Activated CD8-positive, alpha-beta memory T cell treated with anti-CD3 and anti-CD28 coated beads for 48 hours (primary cell): ENCODE measurements around the gene PDLIM1.

Experiments used
- DNase-seq, 3 experiments: peaks; one replicate each; pipeline ENCODE4 v3.0.0-alpha.2; 2020; ENCODE audit warnings: low read depth in 2 of 3, low spot score in 2 of 3

The PDLIM1 gene

DNA sequence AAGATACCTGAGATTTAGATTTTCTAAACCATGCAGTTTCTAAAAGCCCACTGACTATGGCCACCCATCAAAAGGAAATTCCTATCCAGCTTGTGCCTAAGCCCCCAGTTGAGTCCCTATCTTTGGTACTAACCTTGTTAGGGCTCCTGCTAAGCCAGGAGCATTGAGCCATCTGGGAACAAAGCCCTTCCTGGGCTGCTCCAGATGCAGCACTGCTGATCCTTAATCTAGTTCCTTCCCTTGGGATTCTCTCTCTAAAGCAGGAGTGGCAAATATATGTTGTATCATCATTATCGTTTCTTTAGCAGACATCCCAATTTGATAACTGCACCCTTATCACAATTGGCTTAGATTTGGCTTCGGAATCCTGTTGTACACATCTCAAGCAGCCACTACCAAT, 24.7 kb upstream of the PDLIM1 start:
- no peak for DNase-seq

DNA sequence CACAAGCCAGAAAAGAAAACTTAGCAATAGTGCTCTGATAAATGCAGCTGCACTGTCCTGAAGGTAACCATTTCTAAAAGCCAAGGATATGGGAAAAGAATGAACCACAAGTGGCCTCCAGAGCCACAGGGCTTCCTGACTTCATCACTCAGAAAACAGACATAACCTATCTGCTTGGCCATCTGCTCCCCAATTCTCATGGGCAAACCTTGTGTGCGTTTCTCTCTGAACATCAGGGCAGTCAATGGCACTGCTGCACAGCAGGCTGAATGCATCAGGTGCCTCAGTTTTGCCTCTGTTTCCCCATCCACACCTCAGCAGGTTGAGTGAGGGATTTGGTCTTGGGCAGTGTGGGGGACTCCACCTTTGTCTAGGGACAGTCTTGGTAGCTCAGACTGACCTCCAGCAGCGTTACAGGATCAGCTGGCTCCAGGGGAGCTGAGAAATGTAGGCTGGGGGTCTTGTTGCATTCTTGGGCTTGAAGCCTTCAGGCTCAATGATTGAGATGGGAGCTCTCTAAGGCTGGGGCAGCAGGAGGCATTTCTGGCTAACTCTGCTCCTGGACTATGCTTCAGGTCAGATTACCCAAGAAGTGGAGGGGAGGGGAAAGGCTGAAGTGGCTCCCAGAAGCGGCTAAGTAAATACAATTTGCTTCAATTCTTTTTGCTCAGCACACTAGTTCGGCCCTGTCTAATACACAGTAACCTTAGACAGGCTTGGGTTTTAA, 23.6 kb upstream of the PDLIM1 start:
- DNase-seq, result no peak

DNA sequence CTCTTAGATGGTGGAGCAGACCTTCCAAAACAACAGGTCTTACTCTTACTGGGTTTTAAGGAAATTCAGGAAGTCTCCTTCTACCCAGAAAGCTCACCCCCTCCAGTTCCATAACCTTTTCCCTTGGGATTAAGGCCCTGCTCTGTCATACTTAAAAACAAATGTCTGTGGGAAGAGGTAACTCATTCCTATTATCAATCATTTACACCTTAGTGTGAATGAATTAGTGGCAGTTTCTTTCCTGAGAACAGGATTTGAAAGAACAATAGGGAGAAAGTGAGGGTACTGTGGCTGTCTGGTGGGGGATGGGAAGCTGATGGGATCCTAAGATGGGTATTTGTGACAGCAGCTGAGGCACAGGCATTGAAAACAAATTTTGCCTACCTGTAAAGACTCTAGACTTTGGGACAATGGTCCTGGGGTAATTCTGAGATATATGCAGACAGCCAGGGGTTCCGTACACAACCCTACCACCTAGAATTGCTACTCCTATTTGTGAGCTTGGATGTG, 22.2 kb upstream of the PDLIM1 start:
- no peak for DNase-seq

DNA sequence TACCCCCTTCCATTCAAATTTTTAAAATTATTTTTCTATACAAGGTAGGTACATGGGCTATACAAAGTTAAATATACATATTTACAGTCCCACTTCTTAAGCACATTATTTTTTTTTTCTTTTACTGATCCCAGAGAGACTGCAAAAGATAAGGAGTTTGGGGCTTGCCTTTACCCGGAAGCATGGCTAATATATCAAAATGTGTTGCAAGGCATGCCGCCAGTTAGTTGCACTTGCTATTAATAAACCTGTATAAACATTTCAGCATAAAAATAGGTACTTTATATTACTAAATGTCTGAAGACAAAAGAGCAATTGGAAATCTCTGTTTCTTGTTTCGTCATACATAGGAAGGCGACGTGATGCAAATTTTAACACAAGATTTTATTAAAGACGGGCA, 21.5 kb upstream of the PDLIM1 start:
- no peak for DNase-seq

DNA sequence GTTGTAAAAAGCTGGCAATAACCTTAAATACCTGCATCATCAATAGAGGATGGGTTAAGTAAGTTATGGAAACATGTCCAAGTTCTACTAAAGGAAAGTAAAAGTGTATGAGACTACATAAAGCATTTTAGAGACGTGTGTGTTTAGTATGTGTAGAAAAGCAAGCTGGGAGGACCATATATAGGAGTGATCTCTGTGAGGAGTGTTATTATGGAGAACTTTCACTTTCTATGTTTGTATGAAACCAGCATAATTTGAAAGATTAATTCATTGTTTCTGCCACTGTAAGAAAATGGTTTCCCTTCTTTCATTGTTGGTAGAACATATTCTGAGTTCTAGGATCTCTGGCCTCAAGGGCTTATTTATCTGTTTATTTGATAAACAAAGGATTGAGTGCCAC, 19.2 kb upstream of the PDLIM1 start:
- DNase-seq, result no peak

DNA sequence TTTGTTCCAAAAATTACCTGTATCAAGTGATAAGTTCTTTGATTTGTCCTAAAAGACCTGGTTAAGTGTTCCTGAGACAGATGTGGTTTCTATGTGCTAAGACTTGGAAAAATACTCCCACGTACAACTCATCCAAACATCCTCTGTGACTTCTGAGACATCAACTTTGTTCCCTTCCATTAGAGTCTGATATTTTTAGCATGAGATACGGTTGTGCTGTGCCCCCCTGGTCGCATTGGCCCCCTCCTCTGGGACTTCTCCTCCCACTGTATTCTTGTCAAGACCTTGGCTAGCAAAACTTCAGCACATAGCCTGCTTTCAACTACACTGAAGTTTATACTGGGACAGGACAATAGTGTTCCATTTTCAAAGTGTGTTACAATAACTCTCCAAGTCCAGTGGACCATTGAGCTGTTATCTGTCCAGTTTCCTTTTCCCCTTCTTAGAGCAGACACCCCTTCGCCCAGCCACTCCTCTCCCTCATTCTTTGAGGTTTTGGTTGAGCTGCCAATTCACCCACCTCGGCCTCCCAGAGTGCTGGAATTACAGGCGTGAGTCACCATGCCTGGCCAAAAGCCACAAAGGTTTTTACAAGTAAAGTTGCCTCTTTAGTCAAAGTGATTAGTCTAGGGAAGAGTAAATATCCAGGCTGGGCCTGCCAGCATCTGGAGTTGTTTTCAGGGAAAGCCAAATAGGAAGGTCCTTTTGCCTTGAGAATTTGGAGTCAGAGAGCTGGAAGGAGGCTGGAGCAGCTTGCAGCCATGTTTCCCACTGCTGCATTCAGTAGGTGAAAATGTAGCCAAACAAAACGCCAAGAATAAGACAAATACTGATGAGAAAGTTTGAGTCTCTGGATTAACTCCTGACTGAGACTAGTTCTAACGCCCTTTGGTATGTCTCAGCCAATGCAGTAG, 17.8 kb upstream of the PDLIM1 start:
- no peak for DNase-seq

DNA sequence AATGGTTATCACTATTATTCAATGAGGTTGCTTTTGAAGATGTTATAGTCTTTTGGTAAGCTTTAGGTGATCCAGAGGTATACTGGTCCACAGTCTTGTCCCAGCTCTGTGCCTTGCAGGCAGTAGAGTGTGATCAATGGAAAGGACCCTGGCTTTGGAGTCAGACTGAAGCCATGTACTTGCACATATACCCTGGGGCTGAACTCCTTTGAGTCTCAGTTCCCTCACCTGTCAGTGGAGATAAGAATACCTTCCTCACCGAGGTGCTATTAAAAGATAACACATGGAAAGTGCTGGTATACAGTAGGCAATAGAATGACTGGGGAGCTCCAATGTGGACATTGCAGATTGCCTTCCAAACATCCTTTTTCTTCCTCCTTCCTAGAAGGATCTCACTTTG, 16.0 kb upstream of the PDLIM1 start:
- DNase-seq, result no peak

DNA sequence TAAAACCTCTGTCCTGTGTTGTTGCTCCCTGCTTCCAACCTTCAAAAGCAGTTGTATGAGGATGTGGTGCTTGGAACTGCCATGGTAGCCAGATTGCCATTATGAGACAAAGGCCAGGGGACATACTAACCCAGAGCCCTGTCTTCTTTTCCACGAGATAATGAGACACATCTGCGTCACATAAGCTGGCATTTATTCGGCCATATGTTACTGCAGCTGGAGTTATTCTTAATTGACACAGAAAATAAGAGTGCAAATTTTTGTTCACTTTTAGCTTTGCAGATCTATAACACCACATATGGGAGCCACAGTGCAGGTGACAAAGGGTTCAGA, 15.5 kb upstream of the PDLIM1 start:
- no peak for DNase-seq

DNA sequence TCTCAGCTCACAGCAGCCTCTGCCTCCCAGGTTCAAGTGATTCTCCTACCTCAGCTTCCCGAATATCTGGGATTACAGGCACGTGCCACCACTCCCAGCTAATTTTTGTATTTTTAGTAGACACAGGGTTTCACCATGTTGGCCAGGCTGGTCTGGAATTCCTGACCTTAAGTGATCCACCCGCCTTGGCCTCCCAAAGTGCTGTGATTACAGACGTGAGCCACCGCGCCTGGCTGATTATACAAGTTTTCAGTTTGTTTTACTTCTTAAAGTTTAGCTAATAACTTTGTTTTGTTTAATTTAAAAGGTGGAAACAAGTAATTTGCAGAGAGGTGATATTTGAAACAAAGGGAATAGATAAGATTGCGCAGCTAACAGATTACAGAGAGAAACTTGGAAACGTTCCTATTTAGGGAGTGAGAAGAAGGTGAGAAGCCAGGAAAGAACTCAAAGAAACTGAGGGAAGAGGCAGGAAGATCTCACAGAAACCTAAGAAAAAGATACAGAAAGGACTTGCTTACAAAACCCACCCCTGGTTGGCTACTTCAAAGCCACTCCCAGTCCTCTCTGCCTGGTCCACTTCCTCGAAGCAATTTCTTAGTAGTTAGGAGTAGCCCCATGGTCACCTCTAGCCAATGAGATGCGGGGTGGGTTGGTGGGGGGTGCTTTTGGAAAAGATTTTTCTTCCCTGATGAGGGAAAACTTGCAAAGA, 15.0 kb upstream of the PDLIM1 start:
- no peak for DNase-seq

DNA sequence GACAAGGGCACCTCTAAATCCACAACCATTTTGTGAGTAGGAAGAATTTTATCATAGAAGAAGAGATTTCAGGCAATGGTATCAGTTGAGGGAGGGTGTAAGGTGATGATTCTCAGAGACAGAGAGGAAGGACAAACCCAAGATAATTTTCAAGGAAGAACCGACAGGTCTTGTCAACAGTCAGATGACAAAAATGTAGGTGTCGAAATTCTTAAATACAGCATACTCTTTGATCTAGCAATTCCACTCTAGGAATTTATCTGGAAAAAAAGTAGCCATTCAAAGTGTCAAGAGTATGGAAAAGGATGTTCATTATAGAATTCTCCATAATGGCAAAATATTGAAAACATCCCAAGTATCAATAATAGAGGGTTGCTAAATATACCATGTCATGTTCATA, 14.2 kb upstream of the PDLIM1 start:
- DNase-seq, result no peak

DNA sequence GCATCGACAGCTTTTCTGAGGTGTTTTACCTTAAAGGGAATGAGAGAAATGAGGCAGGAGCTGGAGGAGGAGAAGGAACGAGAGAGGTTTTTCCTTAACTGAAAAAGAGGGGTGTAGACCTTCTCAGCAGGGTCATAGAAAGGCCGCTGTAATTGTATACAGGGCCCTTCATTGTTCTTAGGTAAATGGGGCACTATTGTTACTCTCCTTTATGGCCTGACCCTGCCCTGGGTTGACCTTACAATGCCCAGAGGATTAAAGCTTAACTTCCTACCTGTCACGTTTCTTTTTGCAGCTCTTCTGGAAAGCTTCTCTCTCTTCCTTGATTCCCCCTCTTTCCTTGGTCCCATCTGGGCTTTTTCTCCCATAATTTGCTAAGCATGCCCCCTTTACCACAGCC, 13.7 kb upstream of the PDLIM1 start:
- DNase-seq, result no peak

DNA sequence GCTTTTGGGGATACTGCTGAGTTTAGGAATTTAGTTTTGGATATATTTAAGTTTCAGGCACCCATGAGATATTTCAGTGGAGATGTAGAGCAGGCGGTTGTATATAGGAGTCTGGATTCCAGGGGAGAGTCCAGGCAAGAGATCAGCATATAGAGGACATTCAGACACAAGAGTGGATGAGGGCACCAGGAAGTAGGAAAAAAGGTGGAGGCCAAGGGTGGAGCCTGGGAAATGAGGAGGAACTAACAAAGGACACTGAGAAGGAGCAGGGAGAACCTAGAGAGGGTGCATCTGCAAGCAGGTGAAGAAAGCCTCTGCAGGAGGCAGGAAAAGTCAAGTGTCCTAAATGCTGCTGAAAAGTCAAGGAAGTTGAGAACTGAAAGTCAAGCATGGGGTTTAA, 13.1 kb upstream of the PDLIM1 start:
- no peak for DNase-seq

DNA sequence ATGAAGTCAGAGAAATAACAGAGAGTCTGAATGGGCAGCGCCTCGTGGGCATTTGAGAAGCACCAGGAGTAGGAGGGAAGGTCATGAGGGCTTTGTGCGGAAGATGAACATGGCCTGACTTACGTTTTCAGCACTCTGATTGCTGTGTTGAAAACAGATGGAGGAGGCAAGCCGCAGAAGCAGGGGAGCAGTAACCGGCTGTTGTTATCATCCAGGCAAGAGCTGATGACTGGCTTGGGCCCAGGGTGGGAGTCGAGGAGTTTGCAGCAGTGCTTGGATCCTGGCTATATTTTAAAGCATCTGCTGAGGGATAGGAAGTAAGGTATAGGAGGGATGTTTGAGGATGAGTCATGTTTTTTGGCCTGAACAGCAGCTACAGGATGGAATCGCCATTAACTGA, 12.7 kb upstream of the PDLIM1 start:
- DNase-seq, result no peak

DNA sequence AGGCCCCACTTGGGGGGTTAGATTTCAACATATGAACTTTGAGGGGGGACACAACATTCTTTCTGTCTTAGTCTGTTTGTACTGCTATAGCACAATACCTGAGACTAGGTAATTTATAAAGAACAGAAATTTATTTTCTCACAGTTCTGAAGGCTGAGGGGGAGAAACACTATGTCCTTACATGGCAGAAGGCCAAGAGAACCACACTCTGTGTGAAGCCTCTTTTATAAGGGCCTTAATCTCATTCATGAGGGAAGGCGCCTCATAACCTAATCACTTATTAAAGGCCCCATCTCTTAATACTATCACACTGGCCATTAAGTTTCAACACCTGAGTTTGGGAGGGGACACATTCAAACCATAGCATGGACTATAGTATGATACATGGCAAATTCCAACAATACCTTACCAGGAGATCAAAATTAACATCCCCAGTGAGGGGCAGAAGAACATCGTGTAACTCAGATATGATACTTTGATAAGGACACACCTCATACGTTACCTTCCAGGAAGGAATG, 9.3 kb upstream of the PDLIM1 start:
- no peak for DNase-seq

DNA sequence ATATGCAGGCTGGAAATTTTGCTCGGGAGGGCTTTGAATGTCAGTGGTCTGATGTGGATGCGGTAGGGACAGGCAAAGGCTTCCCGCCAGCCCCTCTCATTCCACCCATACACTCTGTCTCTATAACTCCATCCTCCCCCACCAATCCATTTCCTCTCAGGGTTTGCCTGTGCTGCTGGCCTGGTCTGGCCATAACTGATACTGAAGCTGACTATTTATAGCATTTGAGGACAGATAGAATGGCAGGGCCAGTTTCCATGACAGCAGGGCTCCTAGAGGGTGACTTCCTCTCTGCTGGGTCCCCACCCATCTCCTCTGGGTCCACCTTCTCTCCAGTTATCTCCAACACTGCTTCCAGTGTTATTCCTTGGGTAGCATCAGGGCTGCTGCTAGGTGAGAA, 6.6 kb upstream of the PDLIM1 start:
- DNase-seq, result no peak

DNA sequence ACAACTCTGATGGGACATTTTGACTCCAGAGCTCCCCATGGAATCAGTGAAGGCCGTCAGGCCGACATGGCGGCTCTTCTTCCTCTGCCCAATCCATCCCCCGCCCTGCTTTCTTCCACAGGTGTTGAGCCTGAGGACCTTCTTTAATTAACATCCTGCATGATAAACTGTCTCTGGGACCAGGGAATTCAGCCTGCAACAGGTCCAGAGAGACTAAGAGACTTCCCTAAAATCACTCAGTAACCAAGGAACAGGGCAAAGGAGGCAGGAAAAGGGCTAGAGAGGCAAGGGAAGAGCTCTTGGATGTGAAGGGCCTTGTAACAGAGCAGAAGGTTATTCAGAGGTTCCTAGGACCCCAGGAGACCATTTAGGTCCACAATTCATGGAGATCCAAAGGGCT, 6.0 kb upstream of the PDLIM1 start:
- no peak for DNase-seq

DNA sequence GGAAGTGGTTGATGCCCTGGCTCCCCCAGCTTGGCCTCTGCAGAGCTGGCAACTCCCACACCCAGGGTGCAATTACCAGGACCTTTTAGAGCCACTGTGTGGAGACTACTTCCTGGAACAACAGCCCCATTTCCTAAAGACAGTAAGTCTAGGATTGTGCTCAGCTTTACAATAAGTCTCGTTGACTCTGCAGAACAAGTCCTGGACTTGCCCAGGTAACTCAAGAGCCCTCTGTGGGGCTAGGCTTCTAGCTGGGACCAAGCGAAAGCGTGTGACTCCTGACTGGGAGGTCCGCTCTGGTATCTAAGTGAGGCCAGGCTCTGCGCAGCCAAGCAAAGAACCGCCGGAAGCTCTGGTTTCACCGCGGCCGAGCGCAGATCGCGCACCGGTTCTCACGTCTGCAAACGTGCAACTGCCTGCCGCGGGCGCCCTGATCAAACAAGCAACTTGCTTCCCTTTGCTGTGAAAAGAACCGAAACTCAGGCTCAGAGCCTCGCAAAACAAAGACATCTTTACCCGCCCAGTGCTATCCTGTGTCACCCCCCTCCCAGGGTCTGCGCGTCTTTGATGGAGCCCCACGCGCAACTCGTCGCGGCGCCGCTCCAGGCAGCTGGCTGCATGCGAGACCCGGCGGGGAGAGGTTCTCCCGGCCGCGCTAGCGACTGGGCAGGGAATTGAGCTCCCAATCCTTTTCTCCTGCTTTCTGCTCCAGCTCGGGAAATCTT, 4.4 kb upstream of the PDLIM1 start:
- no peak for DNase-seq

DNA sequence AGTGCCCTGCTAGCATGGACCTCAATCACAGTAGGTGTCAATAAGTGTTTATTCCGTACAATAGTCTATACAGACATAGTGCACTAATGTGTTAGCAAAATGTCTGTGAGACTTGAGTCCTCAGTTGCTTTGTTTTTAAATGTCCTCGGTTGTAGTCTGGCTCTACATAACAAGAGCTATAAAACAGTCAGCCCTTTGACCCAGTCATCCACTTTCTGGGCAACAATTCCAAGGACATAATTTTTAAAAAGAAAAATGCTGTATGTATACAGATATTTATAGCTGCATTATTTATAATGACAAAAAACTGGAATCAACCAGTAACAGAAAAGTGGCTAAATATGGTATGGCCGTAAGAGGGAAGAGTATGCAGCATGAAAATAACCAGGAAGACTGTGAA, 2.8 kb upstream of the PDLIM1 start:
- DNase-seq, result no peak

DNA sequence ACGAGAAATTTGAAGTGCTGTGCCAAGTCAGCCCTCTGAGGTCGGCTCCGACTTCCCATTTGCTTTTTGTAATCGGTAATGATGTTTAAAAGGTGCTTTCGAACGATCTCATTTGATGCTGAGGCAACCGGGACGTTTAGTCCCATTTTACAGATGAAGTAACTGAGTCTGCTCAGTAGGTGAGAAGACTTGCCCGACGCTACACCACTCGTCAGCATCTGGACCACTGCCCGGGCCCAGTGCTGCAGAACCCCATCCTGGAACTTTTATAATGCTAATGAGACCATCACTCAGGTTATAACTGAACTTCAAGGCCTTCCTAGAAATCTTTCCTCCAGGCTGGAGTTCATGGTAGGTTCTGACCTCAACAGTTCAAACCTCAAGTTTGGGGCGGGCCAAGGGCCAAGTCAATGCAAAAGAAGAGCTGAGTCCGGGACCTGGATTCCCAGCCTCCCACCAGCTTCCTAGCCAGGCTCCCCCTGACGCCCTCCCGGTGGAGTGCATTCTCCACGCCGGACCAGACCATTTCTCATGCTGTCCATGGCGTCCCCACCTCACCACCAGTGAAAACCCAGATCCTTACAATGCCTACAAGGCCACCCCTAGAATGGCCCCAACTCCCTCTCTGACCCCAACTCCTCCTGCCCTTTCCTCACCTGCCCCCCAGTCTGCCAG, 699 bp upstream of the PDLIM1 start:
- no peak for DNase-seq

DNA sequence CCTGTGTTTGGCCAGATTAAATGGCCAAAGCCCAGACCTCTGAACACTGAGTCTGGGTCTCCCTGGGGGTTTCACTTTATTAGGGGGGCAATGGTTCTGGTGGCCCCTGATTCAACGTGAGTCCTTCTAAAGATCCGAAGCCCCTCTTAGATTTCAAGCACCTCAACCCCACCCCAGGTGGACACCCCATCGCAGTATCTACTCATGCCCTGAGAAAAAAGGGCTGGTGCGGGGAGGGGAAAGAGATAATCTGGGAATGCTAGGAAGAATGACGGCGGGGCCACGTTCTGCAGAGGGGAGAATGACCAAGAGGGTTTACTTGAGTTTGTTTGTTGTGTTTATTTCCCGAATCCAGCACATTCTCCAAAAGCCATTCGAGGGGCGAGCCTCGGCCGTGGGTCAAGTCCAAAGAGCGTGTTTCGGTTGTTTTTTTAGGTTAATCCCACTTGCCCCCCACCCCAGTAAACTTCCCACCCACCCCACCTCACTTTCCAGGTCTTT, 832 bp downstream of the PDLIM1 start:
- no peak for DNase-seq
